Left renal pelvis (tissue), 4 donors: Measurements from ENCODE around the gene PHGDH. TPM values are rescaled to one million over a fixed set of nuclear protein-coding genes. Genes with fewer than 3 reads are reported as not detected.

ENCODE experiments used
- DNase-seq, 4 donors: peaks; one replicate each; pipeline ENCODE4 v3.0.0-alpha.2; 2013; ENCODE audit warnings: low read depth in 4 of 4, low spot score in 3 of 4
- polyA plus RNA-seq, 4 donors: library from polyadenylated mRNA; unstranded; fragments of 120-200 nt; gene quantifications; one replicate each; pipeline ENCODE4 v1.2.1, GENCODE V29; 2013; ENCODE audit not compliant: insufficient read length in 4 of 4

Gene PHGDH
- 100 to 1,000 TPM; 117 to 273 (median 258) TPM for polyA plus RNA-seq

DNA sequence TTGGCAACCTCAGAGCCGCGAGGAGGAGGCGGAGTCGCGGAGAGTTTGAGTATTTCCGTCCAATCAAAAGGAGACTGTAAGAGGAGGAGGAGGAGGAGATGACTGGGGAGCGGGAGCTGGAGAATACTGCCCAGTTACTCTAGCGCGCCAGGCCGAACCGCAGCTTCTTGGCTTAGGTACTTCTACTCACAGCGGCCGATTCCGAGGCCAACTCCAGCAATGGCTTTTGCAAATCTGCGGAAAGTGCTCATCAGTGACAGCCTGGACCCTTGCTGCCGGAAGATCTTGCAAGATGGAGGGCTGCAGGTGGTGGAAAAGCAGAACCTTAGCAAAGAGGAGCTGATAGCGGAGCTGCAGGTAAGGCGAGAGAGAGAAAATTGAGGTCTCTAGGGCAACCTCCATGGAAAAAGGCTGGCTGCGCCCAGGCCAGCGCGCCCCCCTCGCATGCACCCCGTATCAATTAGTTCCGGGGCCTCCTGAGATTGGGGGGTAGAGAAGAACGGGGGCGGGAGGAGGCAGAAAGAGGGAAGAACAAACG, at the start of gene PHGDH:
TSS of gene PHGDH (plus strand) at position 131 of the 538 bp plus-strand sequence. CDS start at position 220, 89 bp downstream.
- DNase-seq = peak; percentile 63 to 73 (median 68)

DNA sequence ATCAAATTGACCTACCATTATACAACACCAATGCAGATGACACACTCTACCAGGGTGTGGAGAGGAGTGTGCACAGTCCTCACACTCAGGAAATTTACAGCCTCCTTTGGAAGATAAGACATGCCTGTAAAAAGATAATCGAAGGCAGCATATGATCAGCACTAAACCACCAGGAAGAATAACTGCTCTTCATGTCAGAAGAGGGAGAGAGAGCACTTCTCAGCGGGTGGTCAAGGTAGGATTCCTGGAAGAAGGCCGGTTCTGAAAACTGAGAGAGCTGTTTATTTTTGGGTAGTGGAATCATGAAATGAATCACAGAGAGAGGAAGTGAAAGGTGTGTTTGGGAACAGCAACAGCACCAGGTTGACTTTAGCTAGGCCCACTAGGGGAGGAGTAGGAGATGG, 49.7 kb upstream of the PHGDH start:
- no peak for DNase-seq

DNA sequence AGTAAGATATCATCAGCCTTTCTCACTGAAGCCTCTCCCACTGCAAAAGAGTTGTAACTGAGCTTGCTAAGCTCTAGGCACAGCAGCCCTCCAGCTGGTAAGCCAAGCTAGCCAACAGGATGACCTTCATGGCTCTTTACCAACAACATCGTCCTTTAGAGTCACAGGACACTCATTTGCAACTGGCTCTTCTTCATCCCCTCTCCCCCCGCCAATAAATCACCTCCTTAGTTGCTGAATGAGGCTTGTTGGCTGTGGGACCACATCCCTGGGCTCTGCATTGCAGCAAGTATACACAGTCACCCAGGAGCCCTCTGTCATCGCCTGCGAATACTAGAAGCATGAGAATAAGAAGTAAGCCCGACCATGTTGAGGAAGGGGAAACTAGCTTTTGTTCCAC, 47.7 kb upstream of the PHGDH start:
- no peak for DNase-seq

DNA sequence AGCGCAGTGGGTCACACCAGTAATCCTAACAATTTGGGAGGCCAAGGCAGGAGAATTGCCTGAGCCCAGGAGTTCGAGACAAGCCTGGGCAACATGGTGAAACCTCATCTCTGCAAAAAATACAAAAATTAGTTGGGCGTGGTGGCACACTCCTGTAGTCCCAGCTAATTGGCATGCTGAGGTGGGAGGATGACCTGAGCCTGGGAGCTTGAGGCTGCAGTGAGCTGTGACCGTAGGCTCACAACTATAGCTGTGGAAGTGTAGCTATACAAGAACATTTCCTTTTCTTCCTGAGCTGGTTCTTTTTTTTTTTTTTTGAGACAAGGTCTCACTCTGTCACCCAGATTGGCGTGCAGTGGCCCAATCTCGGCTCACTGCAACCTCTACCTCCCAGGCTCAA, 44.6 kb upstream of the PHGDH start:
- DNase-seq = no peak

DNA sequence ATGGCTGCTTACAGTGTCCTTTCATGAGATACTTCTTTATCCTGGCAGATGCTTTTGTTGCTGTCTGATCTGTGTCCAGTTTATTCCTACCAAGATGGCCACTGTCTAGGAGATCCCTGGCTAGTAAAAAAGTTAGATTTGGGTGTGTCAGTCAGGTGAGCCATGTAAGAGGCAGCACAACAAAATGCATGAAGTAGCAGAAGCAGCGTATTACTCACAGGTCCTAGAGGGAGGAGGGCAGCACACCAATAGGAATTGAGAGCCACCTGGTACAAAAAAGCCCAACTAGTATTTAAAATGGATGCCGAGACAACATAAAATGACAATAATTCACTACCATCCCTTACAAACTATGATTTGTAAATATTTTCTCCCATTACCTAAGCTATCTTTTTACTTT, 40.8 kb upstream of the PHGDH start:
- no peak for DNase-seq

DNA sequence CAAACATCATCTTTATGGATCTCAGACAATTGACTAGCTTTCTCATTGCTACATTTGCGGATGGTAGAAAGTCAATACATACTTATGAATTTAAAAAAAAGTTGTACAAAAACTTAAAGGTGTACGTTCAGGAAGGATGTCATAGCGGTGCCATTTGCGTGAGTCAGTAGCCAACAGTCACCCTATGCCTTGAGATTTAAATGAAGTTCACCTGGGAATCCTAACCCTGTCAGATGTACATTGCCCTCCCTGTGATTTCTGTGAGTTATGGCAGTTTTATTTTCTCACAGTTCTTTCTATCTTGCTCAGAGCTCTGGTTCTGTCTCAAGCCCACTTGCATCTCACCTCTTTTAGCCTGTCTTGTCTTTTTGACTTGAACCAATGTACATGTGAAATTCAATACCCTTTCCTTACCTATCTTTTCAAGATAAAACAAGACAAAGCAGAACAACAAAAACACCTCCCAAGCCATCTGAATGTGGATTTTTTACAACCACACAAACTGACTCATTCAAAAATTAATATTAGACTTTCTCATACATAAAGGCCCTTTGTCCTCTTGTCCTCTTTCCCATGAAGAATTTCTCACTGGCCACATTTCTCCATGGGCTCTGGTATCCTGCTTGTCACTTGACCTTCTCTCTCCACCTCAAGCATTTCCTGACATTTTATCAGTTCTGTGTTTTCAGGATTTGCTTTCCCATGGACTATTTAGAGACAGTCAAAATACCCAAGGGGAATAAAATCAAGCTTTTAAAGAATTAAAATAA, 38.4 kb upstream of the PHGDH start:
- DNase-seq = no peak

DNA sequence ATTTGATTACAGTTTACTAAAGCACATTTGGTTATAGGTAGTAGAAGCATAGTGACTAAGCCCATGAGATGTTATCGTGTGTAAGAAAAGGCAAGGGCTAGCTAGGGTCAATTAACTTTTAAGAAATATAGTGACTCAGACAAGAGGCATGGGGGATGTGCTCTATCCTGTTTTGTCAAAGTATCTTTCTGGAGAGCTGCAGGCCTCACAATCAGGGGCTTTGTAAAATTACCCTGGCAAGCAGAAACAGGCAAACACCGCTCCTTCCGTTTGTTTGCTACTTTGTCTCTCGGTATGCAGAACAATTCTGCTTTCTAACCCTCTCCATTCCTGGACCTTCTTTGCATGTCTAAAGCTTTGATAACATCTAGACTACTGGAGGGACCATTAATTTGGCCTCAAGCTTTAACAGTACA, 37.6 kb upstream of the PHGDH start:
- no peak for DNase-seq

DNA sequence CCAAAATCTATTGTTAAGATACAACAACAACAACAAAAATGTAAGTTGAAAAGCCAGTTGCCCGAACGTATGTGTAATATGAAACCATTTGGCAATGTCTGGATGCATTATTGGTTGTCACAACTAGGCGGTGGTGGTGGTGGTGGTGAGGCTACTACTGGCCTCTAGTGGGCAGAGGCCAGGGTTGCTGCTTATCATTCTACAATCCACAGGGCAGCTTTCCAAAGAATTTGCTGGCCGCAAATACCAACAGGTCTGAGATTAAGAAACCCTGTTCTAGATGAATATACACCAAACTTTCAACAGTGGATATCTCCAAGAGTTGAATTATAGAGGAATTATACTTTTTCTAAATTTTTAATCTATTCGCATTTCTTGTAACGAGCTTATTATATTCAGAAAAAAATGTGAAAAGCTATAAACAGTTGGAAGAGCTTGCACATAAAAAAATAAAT, 36.9 kb upstream of the PHGDH start:
- no peak for DNase-seq

DNA sequence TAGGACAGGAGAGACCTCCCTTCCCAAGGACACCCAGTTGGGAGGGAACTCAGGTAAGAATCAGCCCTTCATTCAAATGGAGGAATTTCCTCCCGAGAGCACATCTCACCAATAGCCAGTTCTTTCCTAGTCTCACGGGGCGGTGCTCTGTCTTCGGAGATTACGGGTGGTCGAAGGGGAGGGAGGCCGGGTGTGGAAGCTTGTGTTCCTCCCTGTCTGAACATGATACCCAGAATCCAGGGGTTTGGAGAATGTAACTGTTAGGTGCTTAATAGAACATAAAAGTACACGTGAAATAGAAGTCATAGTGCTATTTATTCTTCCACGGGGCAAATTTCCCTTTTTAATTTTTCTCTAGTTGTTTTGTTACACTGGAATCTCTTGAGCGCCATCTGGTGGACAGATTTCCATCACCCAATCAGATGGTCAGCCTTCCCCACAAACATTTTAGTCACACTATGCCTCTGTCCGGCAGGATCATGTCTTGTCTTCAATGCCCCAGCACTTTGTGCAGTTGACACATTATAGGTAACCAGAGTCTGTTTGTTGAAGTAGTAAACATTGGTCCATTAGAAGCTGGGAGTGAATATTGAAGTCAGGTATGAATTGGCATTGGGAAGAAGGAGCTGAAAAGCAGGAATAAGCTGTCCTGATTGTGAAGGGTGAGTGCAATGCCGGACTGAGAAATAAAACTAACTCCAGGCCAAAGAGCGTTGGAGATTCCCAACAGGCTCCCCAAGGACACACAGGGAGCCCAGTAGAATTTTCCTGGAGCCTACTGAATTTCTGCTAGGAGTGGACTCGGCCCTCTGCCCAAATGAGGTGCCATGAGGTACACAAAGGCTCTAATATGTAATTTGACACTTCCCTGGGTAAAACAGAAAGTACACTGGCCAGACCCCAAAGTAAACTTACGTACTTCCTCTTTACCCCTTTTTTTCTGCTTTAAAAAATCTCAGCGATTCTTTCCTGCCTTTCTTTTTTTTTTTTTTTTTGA, 36.1 kb upstream of the PHGDH start:
- DNase-seq = peak; percentile 78 to 86 (median 80)

DNA sequence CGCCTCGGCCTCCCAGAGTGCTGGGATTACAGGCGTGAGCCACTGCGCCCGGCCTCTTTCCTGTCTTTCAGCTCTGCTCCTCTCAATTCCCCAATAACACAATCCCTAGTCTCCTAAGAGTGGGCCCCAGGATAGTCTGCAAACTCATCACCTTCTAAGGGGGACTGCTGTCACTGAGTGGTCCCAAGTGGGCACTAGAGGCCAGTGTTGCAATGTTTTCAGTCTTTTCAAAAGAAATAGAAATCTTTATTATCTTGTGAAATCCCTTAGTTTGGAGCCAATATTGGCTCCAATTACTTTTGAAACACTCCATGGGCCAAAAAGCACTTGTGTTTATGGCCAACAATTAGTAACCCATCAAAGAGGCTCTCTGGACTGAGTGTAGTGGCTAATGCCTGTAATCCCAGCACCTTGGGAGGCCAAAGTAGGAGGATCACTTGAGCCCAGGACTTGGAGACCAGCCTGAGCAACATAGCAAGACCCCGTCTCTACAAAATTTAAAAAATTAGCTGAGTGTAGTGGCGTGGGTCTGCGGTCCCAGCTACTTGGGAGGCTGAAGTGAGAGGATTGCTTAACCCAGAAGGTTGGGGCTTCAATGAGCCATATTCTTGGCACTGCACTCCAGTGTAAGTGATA, 35.0 kb upstream of the PHGDH start:
- DNase-seq = no peak

DNA sequence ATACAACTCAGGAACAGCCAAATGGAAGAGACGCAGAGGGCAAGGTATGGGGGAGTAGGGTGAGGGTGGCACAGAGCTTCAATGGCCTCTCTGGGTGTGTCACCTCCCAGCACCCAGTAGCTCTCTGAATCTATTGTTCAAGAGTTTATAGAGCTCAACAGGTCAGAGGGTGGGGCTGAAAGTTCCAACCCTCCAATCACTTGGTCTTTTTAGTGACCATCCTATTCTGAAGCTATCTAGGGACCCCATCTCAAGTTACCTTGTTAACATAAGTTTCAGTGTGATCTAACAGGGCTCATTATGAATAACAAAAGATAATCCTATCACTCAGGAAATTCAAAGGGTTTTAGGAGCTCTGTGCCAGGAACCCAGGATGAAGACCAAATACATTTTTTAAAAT, 32.5 kb upstream of the PHGDH start:
- no peak for DNase-seq

DNA sequence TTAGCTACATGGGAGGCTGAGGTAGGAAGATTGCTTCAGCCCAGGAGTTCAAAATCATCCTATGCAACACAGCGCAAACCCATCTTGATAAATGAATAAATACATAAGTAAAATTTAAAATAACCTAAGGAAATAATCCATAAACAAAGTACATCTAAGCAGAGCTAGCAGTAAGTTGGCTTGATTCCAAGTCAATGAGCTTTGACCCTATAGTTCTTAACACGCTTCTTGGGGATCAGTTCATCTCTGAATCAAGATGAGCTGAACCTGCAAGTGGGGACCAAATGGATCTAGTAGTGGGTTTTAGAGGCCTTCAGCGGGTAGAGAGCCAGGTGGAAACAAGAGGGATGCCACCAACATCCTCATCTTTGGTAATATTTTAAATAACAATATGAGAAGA, 31.5 kb upstream of the PHGDH start:
- no peak for DNase-seq

DNA sequence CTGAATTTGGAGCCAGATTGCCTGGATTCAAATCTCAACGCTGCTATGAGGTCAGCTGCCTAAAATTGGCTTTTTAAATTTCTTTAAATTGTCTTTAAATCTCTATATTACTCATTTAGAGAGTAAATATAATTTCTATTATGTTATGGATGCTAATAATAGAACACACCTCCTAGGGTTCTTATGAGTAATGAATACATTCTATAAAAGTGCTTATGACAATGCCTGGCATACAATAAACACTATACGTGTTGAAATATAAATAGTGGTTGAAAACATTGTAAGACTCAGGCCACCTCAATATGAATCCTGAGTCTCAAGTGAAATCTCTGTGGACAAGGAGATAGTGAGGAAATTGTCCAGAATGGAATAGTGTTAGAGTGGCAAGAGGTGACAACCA, 31.0 kb upstream of the PHGDH start:
- no peak for DNase-seq

DNA sequence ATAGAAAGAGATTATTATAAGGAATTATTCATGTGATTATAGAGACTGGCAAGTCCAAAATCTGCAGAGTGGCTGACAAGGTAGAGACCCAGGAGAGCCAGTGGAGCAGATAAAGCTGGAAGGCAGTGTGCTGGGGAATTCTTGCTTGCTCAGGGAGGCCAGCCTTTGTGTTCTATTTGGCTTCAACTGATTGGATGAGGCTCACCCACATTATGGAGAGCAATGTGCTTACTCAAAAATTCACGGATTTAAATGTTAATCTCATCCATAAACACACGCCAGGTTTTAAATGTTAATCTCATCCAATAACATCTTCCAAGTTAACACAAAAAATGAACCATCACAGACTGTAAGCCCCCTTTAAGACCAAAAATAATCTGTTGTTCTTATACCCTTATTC, 30.2 kb upstream of the PHGDH start:
- DNase-seq = no peak

DNA sequence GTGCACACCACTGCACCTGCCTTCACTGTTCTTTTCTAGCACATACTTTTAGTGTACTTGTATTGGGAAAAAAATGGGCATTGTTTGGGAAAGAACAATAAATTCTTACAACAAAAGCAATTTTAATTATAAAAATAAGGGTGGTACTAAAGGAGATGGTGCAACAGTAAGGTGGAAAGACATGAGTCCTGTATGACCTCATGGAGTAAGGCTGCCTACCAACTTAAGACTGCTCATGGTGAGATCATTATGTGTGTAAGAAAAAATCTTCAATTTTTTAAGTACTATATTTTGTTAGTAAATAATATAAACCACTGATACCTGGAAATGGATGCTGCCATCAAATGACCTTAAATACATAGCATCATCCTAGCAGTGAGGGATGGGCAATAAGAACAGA, 29.6 kb upstream of the PHGDH start:
- no peak for DNase-seq

DNA sequence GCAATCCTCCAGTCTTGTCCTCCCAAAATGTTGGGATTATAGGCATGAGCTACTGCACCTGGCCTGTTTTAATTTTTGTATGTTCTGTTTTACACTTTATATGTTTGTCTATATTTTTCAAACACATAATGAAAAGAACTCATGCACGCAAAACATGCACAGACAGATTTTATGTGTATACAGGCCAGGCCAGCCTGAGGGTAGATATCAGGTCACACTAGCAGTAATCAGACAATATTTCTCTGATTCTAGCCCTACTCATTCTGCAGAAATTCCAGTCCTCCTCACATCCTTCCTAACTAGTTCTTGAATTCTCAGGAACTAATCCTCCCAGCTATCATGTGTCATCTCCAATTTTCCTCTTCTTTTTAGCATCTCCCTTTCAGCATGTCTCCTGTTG, 27.8 kb upstream of the PHGDH start:
- no peak for DNase-seq

DNA sequence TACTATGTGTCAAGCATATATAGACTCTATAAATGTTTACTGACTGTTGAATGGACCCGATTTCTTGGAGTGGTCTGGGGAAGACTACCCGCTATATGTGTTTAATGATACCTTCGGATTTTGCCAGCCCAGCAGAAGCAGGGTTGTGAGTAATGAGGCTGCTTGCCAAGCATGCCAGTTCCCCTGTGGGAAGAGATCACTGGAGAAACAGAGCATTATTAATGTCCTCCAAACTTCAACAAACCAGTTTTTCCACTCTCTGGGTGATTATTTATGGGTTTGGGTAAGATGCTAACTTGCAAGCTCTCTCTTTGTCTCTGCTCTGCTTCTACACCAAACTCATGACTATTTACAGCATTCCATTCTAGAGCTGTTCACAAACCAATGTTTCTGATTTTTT, 25.1 kb upstream of the PHGDH start:
- no peak for DNase-seq

DNA sequence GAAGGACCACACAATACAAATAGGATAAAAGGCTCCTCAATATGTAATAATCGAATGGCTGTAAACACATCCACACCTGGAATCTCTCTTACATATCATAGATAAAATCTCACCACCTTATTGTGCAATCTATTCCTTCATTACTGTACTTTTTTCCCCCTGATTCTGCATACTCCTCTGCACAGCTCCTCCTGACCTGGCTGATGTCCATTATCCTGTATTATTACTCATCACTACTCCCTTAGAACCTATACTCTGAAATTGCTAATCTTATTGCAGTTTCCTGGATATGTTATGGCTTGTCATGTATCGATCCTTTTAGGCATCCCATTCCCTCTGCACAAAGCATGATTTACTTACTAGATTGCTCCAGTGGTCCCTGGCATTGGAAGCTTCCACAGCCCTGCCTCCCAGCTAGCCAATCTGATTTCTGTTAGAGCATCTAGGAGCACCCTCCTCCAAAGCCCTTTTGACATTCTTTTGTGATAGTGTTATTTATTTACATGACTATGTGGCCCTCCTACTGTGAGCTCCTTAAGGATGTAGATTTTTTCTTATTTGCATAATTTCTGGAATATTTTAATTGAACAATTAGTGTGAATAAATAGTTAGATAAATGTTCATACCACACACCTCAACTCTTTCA, 24.2 kb upstream of the PHGDH start:
- DNase-seq = no peak

DNA sequence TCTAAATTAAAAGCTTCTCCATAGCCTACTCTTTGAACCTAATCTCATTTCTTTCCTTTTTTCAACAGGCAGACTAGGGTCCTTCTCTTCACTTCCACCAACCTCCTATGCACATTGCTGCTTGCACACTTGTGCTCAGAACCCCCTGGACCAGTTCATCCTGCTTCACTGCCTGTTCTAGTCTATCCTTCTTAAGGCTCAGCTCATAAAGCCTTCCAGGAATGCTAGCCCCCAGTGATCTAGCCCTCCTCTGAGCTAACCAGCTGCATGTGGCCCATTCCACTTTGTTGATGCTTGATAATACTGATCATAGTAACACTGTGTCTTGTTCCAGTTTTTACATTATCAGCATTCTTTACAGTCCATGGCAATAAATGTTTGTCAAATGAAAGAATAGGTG, 22.9 kb upstream of the PHGDH start:
- no peak for DNase-seq

DNA sequence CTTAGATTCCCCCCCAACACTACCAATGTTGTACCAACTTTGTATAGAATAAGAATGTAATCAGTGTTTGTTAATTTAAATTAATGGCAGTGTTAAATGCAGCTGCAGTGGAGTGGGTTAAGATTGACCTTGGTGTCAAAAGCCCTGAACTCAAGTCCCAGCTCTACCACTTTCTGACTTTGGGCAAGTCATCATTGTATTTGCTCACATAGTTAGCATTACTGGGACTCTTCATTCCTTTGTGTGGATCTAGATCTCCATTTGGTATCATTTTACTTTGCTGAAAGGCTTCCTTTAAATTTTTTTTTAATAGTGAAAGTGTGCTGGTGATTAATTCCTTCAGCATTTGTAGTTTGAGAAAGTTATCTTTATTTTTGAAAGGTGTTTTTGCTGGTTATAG, 22.2 kb upstream of the PHGDH start:
- DNase-seq = no peak
